HCT116 (cell line): Measurements from ENCODE around the gene FERMT2.

Experiments used
- CEBPB ChIP-seq: IDR thresholded peaks from 2 replicates; pipeline ENCODE4 v1.6.1; 2012; ENCODE audit warnings: low read depth
- EZH2 ChIP-seq: fragments of 200-600 bp; sonication (generic); IDR thresholded peaks from 2 replicates; pipeline ENCODE4 v1.6.1; 2017; ENCODE audit warnings: antibody characterized with exemption, mixed run types
- EZH2phosphoT487 ChIP-seq: fragments of 200-600 bp; IDR thresholded peaks from 2 replicates; pipeline ENCODE4 v1.6.1; 2018; ENCODE audit warnings: antibody characterized with exemption, borderline replicate concordance
- MAX ChIP-seq: IDR thresholded peaks from 2 replicates; pipeline ENCODE4 v1.6.1; 2012
- POLR2A ChIP-seq: IDR thresholded peaks from 2 replicates; pipeline ENCODE4 v1.7.0; 2011; ENCODE audit warnings: borderline replicate concordance; ENCODE audit not compliant: insufficient read depth, insufficient read length; ENCODE audit errors: extremely low read depth
- POLR2AphosphoS5 ChIP-seq: IDR thresholded peaks from 2 replicates; pipeline ENCODE4 v1.6.1; 2011; ENCODE audit warnings: mild to moderate bottlenecking, low read depth, low read length, moderate library complexity
- RAD21 ChIP-seq: IDR thresholded peaks from 2 replicates; pipeline ENCODE4 v1.6.1; 2012; ENCODE audit warnings: low read depth, mild to moderate bottlenecking
- SIN3A ChIP-seq: IDR thresholded peaks from 2 replicates; pipeline ENCODE4 v1.6.1; 2012; ENCODE audit warnings: low read depth
- SP1 ChIP-seq: IDR thresholded peaks from 2 replicates; pipeline ENCODE4 v1.6.1; 2012; ENCODE audit warnings: low read depth
- SRF ChIP-seq: IDR thresholded peaks from 2 replicates; pipeline ENCODE4 v1.6.1; 2012; ENCODE audit warnings: low read depth
- YY1 ChIP-seq: IDR thresholded peaks from 2 replicates; pipeline ENCODE4 v1.6.1; 2011; ENCODE audit warnings: low read length, low read depth, moderate library complexity, mild to moderate bottlenecking; ENCODE audit not compliant: insufficient replicate concordance; ENCODE audit errors: extremely low read depth
- ZBTB33 ChIP-seq: IDR thresholded peaks from 2 replicates; pipeline ENCODE4 v1.6.1; 2011; ENCODE audit warnings: mild to moderate bottlenecking, low read length, moderate library complexity; ENCODE audit not compliant: insufficient replicate concordance; ENCODE audit errors: extremely low read depth
- ZNF274 ChIP-seq: fragments of 200-500 bp; sonication (Bioruptor generic); IDR thresholded peaks from 2 replicates; pipeline ENCODE4 v1.6.1; 2014; ENCODE audit warnings: mild to moderate bottlenecking, low read depth, low read length, inconsistent platforms
- TF ChIP-seq, protein P1 (sequence below), 3 experiments: fragments of 200-600 bp in 1 of 3; sonication (generic) in 1 of 3; IDR thresholded peaks in 2 of 3; conservative IDR thresholded peaks in 1 of 3; 2 replicates each; pipeline ENCODE4 v1.5.1; 2012 to 2017; ENCODE audit warnings: low read depth in 2 of 3, low read length in 2 of 3, antibody characterized with exemption in 1 of 3, borderline replicate concordance in 1 of 3, control low read depth in 1 of 3, mild to moderate bottlenecking in 1 of 3, mixed read lengths in 1 of 3, mixed run types in 1 of 3, moderate library complexity in 1 of 3; ENCODE audit not compliant: insufficient read depth in 1 of 3

GRCh38 chr14:52929192-52929807 is 21.6 kb downstream of the FERMT2 start:
- no peak for TF ChIP-seq EZH2
- no peak for TF ChIP-seq MAX
- TF ChIP-seq SP1: no peak
- no peak for TF ChIP-seq CEBPB
- no peak for TF ChIP-seq POLR2A
- TF ChIP-seq, protein P1, sequence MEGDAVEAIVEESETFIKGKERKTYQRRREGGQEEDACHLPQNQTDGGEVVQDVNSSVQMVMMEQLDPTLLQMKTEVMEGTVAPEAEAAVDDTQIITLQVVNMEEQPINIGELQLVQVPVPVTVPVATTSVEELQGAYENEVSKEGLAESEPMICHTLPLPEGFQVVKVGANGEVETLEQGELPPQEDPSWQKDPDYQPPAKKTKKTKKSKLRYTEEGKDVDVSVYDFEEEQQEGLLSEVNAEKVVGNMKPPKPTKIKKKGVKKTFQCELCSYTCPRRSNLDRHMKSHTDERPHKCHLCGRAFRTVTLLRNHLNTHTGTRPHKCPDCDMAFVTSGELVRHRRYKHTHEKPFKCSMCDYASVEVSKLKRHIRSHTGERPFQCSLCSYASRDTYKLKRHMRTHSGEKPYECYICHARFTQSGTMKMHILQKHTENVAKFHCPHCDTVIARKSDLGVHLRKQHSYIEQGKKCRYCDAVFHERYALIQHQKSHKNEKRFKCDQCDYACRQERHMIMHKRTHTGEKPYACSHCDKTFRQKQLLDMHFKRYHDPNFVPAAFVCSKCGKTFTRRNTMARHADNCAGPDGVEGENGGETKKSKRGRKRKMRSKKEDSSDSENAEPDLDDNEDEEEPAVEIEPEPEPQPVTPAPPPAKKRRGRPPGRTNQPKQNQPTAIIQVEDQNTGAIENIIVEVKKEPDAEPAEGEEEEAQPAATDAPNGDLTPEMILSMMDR (IDR thresholded peaks at IDR 0.05 in 2 of 3, conservative IDR thresholded peaks at IDR 0.05 in 1 of 3; ENCODE audit: borderline replicate concordance in 1 of 3, insufficient read depth in 1 of 3, low read depth in 2 of 3, low read length in 2 of 3): no peak
- TF ChIP-seq POLR2AphosphoS5: no peak
- TF ChIP-seq EZH2phosphoT487: no peak
- TF ChIP-seq SRF: no peak
- no peak for TF ChIP-seq SIN3A
- TF ChIP-seq ZBTB33: no peak
- no peak for TF ChIP-seq ZNF274
- TF ChIP-seq YY1: no peak
- TF ChIP-seq RAD21: no peak
